KMS-11 (cell line): ENCODE data around the gene OSBPL1A.
A peak's percentile ranks its signal among the peaks of the same experiment; 100 is the strongest.
"Not testable (repeated sequence)": the region's sequence is repeated elsewhere in the genome, so short reads cannot be mapped to it uniquely, and the experiment has no call there.

Experiments
- H2AFZ ChIP-seq: fragments of 200-600 bp; sonication (generic); 2 replicates; pipeline ENCODE4 v1.6.1; 2016; ENCODE audit warnings: antibody characterized with exemption, mixed run types, low read depth
- H3K27ac ChIP-seq: fragments of 200-600 bp; sonication (generic); 2 replicates; pipeline ENCODE4 v1.6.1; 2016; ENCODE audit warnings: mild to moderate bottlenecking, mixed run types
- H3K27me3 ChIP-seq: fragments of 200-600 bp; sonication (generic); 2 replicates; pipeline ENCODE4 v1.6.1; 2017; ENCODE audit warnings: mild to moderate bottlenecking, low read depth, mixed run types, moderate library complexity; ENCODE audit not compliant: insufficient read depth
- H3K36me3 ChIP-seq: fragments of 200-600 bp; sonication (generic); 2 replicates; pipeline ENCODE4 v1.6.1; 2017; ENCODE audit warnings: mild to moderate bottlenecking, mixed run types; ENCODE audit not compliant: insufficient read depth
- H3K4me1 ChIP-seq: fragments of 200-600 bp; sonication (generic); 2 replicates; pipeline ENCODE4 v1.6.1; 2016; ENCODE audit warnings: mild to moderate bottlenecking, low read depth, mixed run types; ENCODE audit not compliant: poor library complexity, severe bottlenecking
- H3K4me2 ChIP-seq: fragments of 200-600 bp; sonication (generic); 2 replicates; pipeline ENCODE4 v1.7.0; 2016; ENCODE audit warnings: mild to moderate bottlenecking, mixed run types
- H3K4me3 ChIP-seq: fragments of 200-600 bp; sonication (generic); IDR thresholded peaks from 2 replicates; pipeline ENCODE4 v1.6.1; 2017; ENCODE audit warnings: low read depth, low read length, mixed read lengths; ENCODE audit not compliant: insufficient read depth
- H3K79me2 ChIP-seq: fragments of 200-600 bp; sonication (generic); 2 replicates; pipeline ENCODE4 v1.6.1; 2016; ENCODE audit warnings: low read depth, mixed run types; ENCODE audit not compliant: insufficient read depth
- H3K9ac ChIP-seq: fragments of 200-600 bp; sonication (generic); 2 replicates; pipeline ENCODE4 v1.6.1; 2016; ENCODE audit warnings: mild to moderate bottlenecking, mixed run types
- H4K20me1 ChIP-seq: fragments of 200-600 bp; sonication (generic); 2 replicates; pipeline ENCODE4 v1.6.1; 2016; ENCODE audit warnings: mild to moderate bottlenecking, mixed run types; ENCODE audit not compliant: insufficient read depth
- CTCF ChIP-seq: fragments of 200-600 bp; sonication (generic); conservative IDR thresholded peaks from 2 replicates; pipeline ENCODE4 v1.6.1; 2017; ENCODE audit warnings: low read depth, mild to moderate bottlenecking, antibody characterized with exemption, low read length, moderate library complexity, mixed read lengths

OSBPL1A gene

GRCh38 chr18:24364177-24364576 lies 33.4 kb downstream of the OSBPL1A start:
- peaks cover 41% of the 10 kb centered on the region for H3K4me1 ChIP-seq
- H3K9ac ChIP-seq, result no peak overlapping the region
- no peaks in the 10 kb centered on the region for H3K36me3 ChIP-seq
- TF ChIP-seq CTCF, result no peak
- H3K27me3 ChIP-seq, result no peaks in the 10 kb centered on the region
- no peak overlapping the region for H3K4me3 ChIP-seq
- no peak overlapping the region for H2AFZ ChIP-seq
- H4K20me1 ChIP-seq, result no peaks in the 10 kb centered on the region
- no peak overlapping the region for H3K27ac ChIP-seq
- H3K4me2 ChIP-seq, result no peak overlapping the region
- no peaks in the 10 kb centered on the region for H3K79me2 ChIP-seq

GRCh38 chr18:24362757-24363156 lies 34.9 kb downstream of the OSBPL1A start:
- no peak overlapping the region for H3K27ac ChIP-seq
- H3K4me2 ChIP-seq, result peak overlapping the region; percentile 19; the same call in 1 of the 2 replicates
- H3K27me3 ChIP-seq, result no peaks in the 10 kb centered on the region
- no peaks in the 10 kb centered on the region for H3K36me3 ChIP-seq
- no peak overlapping the region for H2AFZ ChIP-seq
- no peak for TF ChIP-seq CTCF
- no peak overlapping the region for H3K4me3 ChIP-seq
- H4K20me1 ChIP-seq, result no peaks in the 10 kb centered on the region
- peaks cover 35% of the 10 kb centered on the region for H3K4me1 ChIP-seq
- H3K79me2 ChIP-seq, result no peaks in the 10 kb centered on the region
- no peak overlapping the region for H3K9ac ChIP-seq

- peak; percentile 74 for TF ChIP-seq CTCF
- H4K20me1 ChIP-seq, H3K36me3 ChIP-seq, H3K27me3 ChIP-seq, H3K79me2 ChIP-seq, H3K4me3 ChIP-seq: not testable (repeated sequence)
- peaks cover 35% of the 10 kb centered on the region for H3K4me1 ChIP-seq
- H2AFZ ChIP-seq, result peak overlapping the region; percentile 18; the same call in 1 of the 2 replicates
- H3K27ac ChIP-seq, result peak overlapping the region; percentile 25; the same call in 1 of the 2 replicates
- H3K9ac ChIP-seq, result peak overlapping the region; percentile 6; the same call in 1 of the 2 replicates
- H3K4me2 ChIP-seq, result peak overlapping the region; percentile 13
These were observed 37.7 kb downstream of the OSBPL1A start for GRCh38 chr18:24359787-24360530.

GRCh38 chr18:24354278-24354677 lies 43.3 kb downstream of the OSBPL1A start:
- no peaks in the 10 kb centered on the region for H3K36me3 ChIP-seq
- no peak for TF ChIP-seq CTCF
- H4K20me1 ChIP-seq, result no peaks in the 10 kb centered on the region
- no peaks in the 10 kb centered on the region for H3K79me2 ChIP-seq
- H3K27ac ChIP-seq, result no peak overlapping the region
- H3K9ac ChIP-seq, result no peak overlapping the region
- H3K4me1 ChIP-seq, result peaks cover 20% of the 10 kb centered on the region
- H3K27me3 ChIP-seq, result no peaks in the 10 kb centered on the region
- H2AFZ ChIP-seq, result no peak overlapping the region
- H3K4me2 ChIP-seq, result no peak overlapping the region
- H3K4me3 ChIP-seq, result no peak overlapping the region
